ENCODE results near the gene CEP350. TPM values are rescaled to one million over a fixed set of nuclear protein-coding genes. Genes with fewer than 3 reads are reported as not detected.

The CEP350 gene
- total RNA-seq, 1 donor from 2014 or later = 39.2 TPM

GRCh38 chr1:180096584-180097325 is 142.1 kb downstream of the CEP350 start:
- TF ChIP-seq CTCF (IDR thresholded peaks at IDR 0.05; ENCODE audit: unreplicated experiment) = no peak
- no peak overlapping the region for H3K4me3 Mint-ChIP-seq (ENCODE audit: unreplicated experiment)
- H3K4me1 Mint-ChIP-seq (ENCODE audit: unreplicated experiment) = peaks cover 11% of the 10 kb centered on the region
- H3K27ac Mint-ChIP-seq (ENCODE audit: unreplicated experiment) = no peak overlapping the region
- no peaks in the 10 kb centered on the region for H3K9me3 Mint-ChIP-seq (ENCODE audit: unreplicated experiment)
- no peak for DNase-seq (ENCODE audit: low spot score)
- H3K36me3 Mint-ChIP-seq (ENCODE audit: low read depth, unreplicated experiment) = peaks cover 33% of the 10 kb centered on the region
- H3K27me3 Mint-ChIP-seq (ENCODE audit: unreplicated experiment) = no peaks in the 10 kb centered on the region

GRCh38 chr1:180097326-180097605 is 142.7 kb downstream of the CEP350 start:
- Mint-ChIP-seq H3K27me3 (ENCODE audit: unreplicated experiment) (no peaks in the 10 kb centered on the region), H3K9me3 (ENCODE audit: unreplicated experiment) (no peaks in the 10 kb centered on the region), H3K36me3 (ENCODE audit: low read depth, unreplicated experiment) (peaks cover 33% of the 10 kb centered on the region), H3K4me3 (ENCODE audit: unreplicated experiment) (no peak overlapping the region), H3K27ac (ENCODE audit: unreplicated experiment) (no peak overlapping the region), H3K4me1 (ENCODE audit: unreplicated experiment) (peaks cover 11% of the 10 kb centered on the region)
- no peak for TF ChIP-seq CTCF (IDR thresholded peaks at IDR 0.05; ENCODE audit: unreplicated experiment)
- no peak for DNase-seq (ENCODE audit: low spot score)

- DNase-seq (ENCODE audit: low spot score) = no peak
- TF ChIP-seq CTCF (IDR thresholded peaks at IDR 0.05; ENCODE audit: unreplicated experiment) = no peak
- no peaks in the 10 kb centered on the region for H3K27me3 Mint-ChIP-seq (ENCODE audit: unreplicated experiment)
- H3K27ac Mint-ChIP-seq (ENCODE audit: unreplicated experiment) = no peak overlapping the region
- H3K9me3 Mint-ChIP-seq (ENCODE audit: unreplicated experiment) = no peaks in the 10 kb centered on the region
- peaks cover 14% of the 10 kb centered on the region for H3K36me3 Mint-ChIP-seq (ENCODE audit: low read depth, unreplicated experiment)
- peaks cover 11% of the 10 kb centered on the region for H3K4me1 Mint-ChIP-seq (ENCODE audit: unreplicated experiment)
- no peak overlapping the region for H3K4me3 Mint-ChIP-seq (ENCODE audit: unreplicated experiment)
Observed at GRCh38 chr1:180101411-180101810, 146.8 kb downstream of the CEP350 start.

- no peak for TF ChIP-seq CTCF (IDR thresholded peaks at IDR 0.05; ENCODE audit: unreplicated experiment)
- H3K9me3 Mint-ChIP-seq (ENCODE audit: unreplicated experiment) = no peaks in the 10 kb centered on the region
- peaks cover 11% of the 10 kb centered on the region for H3K4me1 Mint-ChIP-seq (ENCODE audit: unreplicated experiment)
- no peak overlapping the region for H3K27ac Mint-ChIP-seq (ENCODE audit: unreplicated experiment)
- no peaks in the 10 kb centered on the region for H3K27me3 Mint-ChIP-seq (ENCODE audit: unreplicated experiment)
- DNase-seq (ENCODE audit: low spot score) = no peak
- peaks cover 14% of the 10 kb centered on the region for H3K36me3 Mint-ChIP-seq (ENCODE audit: low read depth, unreplicated experiment)
- no peak overlapping the region for H3K4me3 Mint-ChIP-seq (ENCODE audit: unreplicated experiment)
Observed at GRCh38 chr1:180103819-180104218, 149.2 kb downstream of the CEP350 start.

GRCh38 chr1:180112091-180112490 is 157.5 kb downstream of the CEP350 start:
- Mint-ChIP-seq H3K4me3 (ENCODE audit: unreplicated experiment) (no peak overlapping the region), H3K36me3 (ENCODE audit: low read depth, unreplicated experiment) (peaks cover 15% of the 10 kb centered on the region), H3K27me3 (ENCODE audit: unreplicated experiment) (no peaks in the 10 kb centered on the region), H3K27ac (ENCODE audit: unreplicated experiment) (no peak overlapping the region), H3K4me1 (ENCODE audit: unreplicated experiment) (peaks cover 4% of the 10 kb centered on the region), H3K9me3 (ENCODE audit: unreplicated experiment) (no peaks in the 10 kb centered on the region)
- TF ChIP-seq CTCF (IDR thresholded peaks at IDR 0.05; ENCODE audit: unreplicated experiment) = no peak
- DNase-seq (ENCODE audit: low spot score) = no peak

Measured in endothelial cell (in vitro differentiated cells).